Activated CD8-positive, alpha-beta memory T cell treated with anti-CD3 and anti-CD28 coated beads, Interleukin-2, amount 50 U/mL, for 24 hours (primary cell): ENCODE results near the gene SGMS2.

Experiments
- DNase-seq: peaks from one replicate; pipeline ENCODE4 v3.0.0-alpha.2; 2020; ENCODE audit errors: extremely low read depth

The SGMS2 gene

DNA sequence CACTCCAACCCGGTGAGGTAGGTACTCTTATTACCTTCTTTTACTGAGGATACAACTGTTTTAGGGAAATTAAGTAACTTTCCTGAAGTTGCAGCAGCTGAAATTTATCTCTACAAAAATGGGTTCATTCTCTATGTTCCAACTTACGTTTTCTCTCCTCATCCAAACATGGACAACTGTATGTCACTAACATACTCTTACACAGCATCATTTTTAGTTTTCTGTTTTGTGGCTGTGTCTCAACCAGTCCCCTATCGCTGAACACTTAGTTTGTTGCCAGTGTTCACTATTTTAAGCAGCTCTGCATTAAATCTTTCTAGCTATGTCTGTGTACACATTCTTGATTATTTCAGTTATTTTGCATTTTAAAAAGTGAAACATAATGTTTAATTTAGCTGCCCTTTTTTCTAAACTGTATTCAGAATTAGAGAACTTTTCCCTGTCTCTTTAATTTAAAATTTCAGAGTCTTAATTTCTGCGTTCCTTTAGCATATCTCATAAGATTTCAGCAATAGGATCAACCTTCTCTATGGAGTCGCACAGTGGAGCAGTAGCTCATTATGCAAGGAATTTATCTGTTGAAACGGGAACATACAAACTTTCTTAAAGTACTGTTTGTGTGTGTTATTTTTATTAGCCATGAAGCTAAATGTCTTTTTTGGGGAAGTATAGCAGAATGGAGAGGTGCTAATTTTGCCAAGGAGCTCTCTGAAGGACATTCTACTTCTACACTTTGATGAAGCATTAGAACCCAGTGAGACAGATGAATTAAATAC lies 3.8 kb downstream of the SGMS2 start:
- DNase-seq: no peak

DNA sequence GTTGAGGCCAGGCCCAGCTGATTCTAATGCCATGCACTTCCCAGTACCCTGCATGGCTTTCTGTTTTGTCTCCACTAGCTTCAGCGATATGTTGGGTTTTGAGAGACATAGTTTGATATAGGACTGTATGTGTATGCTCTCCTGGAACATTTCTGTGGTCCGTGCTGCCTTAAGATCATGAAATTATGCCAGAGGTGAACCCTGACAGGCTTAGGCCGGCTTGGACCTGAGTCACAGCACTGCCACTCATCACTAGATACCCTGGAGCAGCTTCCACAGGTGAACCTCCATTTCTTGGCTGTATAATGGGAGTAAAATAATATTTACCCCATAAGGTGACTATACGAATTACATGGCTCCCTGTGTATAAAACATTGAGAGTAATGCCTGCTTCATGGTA lies 6.4 kb downstream of the SGMS2 start:
- no peak for DNase-seq

DNA sequence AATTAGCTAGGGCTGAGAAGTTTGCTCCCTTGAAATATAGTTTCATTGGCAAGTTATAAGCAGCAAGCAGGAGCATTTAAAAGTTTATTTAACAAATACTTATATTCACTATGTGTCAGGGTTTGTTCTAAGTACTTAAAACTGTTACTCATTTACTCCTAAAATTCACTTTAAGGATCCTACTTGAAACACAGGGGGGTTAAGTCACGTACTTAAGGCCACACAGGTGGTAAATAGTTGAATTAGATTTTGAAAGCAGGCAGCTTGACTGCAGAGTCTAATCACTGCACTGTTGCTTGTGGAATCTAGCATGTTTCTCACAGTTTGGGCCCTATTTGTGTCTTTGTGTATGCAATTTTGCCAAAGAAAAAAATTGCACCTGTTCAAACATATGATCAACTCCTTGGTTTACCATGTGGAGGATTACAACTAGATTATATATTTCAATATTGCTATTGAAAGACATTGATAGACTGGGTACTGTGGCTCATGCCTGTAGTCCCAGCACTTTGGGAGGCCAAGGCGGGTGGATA lies 7.6 kb downstream of the SGMS2 start:
- no peak for DNase-seq

GRCh38 chr4:107834241-107834794 lies 9.6 kb downstream of the SGMS2 start:
- DNase-seq: no peak

- DNase-seq: no peak
These were observed 10.7 kb downstream of the SGMS2 start for GRCh38 chr4:107835406-107835805.

DNA sequence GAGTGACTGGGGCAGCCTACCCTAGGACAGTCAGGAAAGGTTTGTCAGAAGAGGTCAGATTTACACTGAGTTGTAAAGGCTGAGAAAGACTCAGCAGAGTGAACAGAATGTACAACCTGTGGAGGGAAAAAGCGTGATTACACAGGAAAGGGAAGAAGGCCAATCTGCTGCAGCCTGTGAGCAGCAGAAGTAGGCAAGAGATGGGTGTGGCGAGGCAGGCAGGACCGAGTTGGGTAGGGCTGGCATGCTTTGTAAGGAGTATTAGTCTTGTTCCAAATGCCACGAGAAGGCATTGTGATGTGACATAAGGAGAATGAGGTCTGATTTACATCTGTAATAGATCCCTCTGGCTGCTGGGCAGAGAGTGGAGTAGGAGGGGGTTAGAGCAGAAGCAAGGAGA lies 12.6 kb downstream of the SGMS2 start:
- no peak for DNase-seq

GRCh38 chr4:107837776-107838618 lies 13.3 kb downstream of the SGMS2 start:
- no peak for DNase-seq

GRCh38 chr4:107838861-107839565 lies 14.3 kb downstream of the SGMS2 start:
- DNase-seq: no peak

DNA sequence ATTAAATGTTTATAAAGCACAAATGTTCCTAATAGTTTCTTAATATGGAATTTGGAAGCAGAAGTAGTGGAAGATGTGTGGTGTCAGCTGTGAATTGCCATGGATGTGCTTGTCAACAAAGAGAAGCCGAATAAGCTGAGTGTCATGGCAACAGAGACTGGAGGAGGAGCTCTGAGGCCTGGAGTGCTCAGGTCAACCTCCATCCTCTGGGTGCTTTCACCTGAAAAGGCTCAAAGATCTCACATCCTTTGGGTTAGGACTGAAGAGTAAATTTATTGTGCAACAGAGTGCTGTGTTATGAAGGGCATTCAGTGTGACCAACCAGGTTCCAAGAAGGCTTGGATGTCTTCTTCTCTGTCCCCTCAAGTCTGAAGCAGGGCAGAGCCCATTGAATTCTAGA lies 18.7 kb downstream of the SGMS2 start:
- no peak for DNase-seq

GRCh38 chr4:107845681-107846080 lies 20.9 kb downstream of the SGMS2 start:
- no peak for DNase-seq

DNA sequence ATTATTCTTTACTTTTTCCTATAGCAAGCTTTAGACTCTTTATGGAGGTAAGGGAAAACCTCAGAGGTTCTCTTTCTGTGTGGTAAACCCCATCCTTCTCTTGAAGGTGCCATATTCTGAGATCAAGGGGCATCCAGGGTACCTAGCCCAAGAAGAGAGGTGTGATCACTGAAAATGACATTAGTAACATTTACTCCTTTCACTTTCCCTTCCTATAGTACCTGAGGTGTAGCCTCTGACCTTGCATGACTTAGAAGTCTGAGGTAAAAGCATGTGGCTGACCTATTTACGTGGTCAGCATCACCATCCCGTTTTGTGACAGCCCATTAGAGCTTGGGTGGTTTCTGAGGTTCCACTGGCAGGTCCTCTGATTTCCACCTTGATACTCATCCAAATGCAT lies 25.7 kb downstream of the SGMS2 start:
- no peak for DNase-seq

DNA sequence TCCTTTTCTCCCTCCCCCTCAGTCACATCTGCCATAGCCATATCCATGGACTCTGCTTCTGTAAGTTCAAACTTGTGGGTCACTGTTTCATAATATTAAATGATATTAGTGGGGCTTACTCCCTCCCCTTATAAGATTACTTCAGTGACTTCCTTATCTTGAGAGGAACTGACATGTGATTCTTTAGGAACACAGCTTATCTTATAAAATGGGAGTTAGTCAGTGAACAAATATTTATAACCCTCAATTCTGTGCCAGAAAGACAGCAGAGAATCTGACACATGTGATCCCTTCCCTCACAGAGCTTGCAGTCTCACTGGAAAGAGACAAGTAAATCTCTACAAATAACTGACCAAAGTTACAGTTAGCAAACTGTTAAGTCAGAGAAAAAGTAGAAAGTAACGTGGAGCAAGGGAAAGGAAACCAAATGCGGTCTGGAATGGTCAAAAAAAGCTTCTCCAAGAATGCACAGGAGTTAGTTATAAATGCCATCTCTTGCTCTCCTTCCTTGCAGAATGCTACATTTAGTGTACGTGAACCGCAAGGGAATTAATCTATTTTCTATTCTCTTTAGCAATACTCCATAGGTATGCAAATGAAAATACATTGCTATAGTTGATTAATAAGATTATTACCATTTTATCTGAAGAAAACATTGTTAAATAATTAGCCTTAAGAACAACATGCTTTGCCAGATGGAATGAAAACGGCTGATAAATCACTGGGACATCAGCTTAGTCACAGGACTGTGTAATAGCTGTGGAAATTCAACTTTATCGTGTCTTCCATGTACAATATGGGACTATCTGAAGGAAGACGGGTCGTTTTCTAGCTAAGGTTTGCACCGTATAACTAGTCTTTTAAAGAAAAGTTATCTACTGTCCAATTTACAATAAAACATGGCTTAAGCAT lies 29.0 kb downstream of the SGMS2 start:
- DNase-seq: no peak

DNA sequence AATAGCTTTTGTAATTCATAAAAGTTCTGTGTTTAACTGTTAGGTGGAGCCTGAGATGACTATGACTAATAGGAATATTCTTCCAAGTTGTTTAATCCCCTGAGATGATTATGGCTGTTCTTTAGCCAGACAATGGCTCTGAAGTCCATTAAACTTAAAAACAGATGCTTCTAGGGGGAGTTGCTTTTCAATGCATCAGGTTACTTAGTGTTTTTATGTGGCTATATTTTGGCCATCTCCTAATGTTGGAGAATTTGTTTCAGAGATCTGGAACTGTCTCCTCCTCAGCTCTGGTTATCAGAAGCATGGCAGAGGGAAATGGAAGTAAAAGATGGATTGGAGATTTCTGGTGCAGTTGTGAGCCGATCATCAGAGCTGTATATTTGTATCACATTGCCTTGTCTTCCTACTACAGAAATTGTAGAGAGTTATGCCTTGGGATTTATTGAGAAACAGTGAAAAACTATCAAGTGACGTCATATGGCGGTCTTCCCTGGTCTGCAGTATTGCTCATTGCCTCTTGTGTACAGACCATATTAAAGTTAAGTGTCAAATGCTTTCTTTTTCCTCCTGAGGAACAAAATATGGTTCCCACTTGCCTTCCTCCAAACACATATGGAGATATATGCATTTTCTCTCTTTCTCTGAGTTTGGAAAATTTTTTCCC lies 29.8 kb downstream of the SGMS2 start:
- DNase-seq: no peak

- DNase-seq: no peak
These were observed 31.0 kb downstream of the SGMS2 start for GRCh38 chr4:107855723-107856122.

DNA sequence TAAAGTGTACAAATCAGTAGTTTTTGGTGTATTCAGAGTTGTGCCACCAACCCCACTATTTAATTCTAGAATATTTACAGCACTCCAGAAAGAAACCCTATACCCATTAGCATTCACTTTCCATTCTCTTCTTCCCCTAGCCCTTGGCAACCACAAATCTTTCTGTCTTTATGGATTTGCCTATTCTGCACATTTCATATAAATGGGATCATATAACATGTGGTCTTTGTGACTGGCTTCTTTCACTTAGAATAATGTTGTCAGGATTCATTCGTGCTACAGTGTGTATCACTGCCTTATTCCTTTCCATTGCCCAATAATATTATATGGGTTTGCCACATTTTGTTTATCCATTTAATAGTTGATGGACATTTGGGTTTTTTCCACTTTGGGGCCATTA lies 32.2 kb downstream of the SGMS2 start:
- no peak for DNase-seq

GRCh38 chr4:107857741-107858140 lies 33.0 kb downstream of the SGMS2 start:
- DNase-seq: no peak

- DNase-seq: no peak
These were observed 33.5 kb downstream of the SGMS2 start for GRCh38 chr4:107858158-107858742.

DNA sequence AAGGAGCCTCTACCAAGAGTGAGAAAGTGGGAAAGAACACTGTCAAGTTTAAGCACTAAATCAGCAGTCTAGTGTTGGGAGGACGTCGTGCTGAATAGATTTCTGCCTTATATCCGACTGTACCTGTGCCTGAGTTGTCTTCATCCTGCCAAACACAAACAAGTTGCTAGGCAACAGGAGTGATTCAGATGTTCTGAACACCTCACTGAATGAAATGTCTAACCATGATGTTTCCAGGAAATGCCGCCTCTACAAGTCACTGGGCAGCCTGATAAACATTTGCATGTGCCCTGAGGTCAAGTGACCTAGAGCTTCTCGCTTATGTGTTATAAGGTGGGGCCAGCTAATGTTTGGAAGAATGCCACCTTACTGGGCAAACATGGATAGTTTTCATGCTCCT lies 37.9 kb downstream of the SGMS2 start:
- no peak for DNase-seq

DNA sequence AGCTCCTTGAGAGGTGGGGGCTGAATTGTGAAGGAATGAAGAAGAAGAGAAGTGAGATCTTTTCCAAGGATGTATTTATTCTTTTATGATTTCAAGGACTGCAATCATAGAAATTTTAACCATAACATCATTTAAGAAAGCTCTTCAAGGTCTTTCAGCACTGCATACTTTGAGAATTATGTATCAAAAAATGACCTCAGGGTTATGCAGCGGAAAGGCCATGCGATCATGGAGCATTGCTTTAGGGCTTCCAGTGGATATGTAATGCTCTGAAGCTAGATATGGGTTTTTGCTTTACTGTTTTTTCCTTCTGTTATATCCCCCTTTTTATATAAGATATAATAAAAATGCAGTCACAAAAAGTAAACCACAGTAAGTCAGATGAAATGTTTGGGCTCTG lies 38.7 kb downstream of the SGMS2 start:
- DNase-seq: no peak

- DNase-seq: no peak
These were observed 39.2 kb downstream of the SGMS2 start for GRCh38 chr4:107863850-107864371.
